HEK293T (cell line): Measurements from ENCODE around the gene ZCCHC7.

Experiments
- BHLHE40 ChIP-seq: fragments of 450-650 bp; IDR thresholded peaks from 2 replicates; pipeline ENCODE4 v1.6.1; 2016; ENCODE audit warnings: mild to moderate bottlenecking, moderate library complexity, borderline replicate concordance
- FOXA1 ChIP-seq: fragments of 450-650 bp; IDR thresholded peaks from 2 replicates; pipeline ENCODE4 v1.6.1; 2016; ENCODE audit warnings: mild to moderate bottlenecking
- FOXK2 ChIP-seq: fragments of 450-650 bp; IDR thresholded peaks from 2 replicates; pipeline ENCODE4 v1.6.1; 2016; ENCODE audit warnings: mild to moderate bottlenecking
- FOXM1 ChIP-seq: fragments of 450-650 bp; IDR thresholded peaks from 2 replicates; pipeline ENCODE4 v1.6.1; 2017; ENCODE audit warnings: mild to moderate bottlenecking, borderline replicate concordance
- HDGF ChIP-seq: fragments of 450-650 bp; IDR thresholded peaks from 2 replicates; pipeline ENCODE4 v1.6.1; 2017; ENCODE audit warnings: antibody characterized with exemption, borderline replicate concordance
- NFRKB ChIP-seq: fragments of 450-650 bp; IDR thresholded peaks from 2 replicates; pipeline ENCODE4 v1.6.1; 2016; ENCODE audit warnings: mild to moderate bottlenecking, moderate library complexity
- SP1 ChIP-seq: fragments of 450-650 bp; IDR thresholded peaks from 2 replicates; pipeline ENCODE4 v1.6.1; 2017
- SUZ12 ChIP-seq: fragments of 450-650 bp; IDR thresholded peaks from 2 replicates; pipeline ENCODE4 v1.6.1; 2016; ENCODE audit warnings: mild to moderate bottlenecking
- TARDBP ChIP-seq: fragments of 450-650 bp; IDR thresholded peaks from 2 replicates; pipeline ENCODE4 v1.6.1; 2016
- ZNF384 ChIP-seq: fragments of 450-650 bp; IDR thresholded peaks from 2 replicates; pipeline ENCODE4 v1.6.1; 2016

GRCh38 chr9:37083654-37084053 is 36.7 kb upstream of the ZCCHC7 start:
- TF ChIP-seq FOXM1 (no peak), NFRKB (no peak), TARDBP (no peak), HDGF (no peak), SP1 (no peak), FOXA1 (no peak), ZNF384 (no peak), FOXK2 (no peak), BHLHE40 (no peak), SUZ12 (no peak)
